NOMO-1 (cell line): Measurements from ENCODE around the gene ABHD4.
A peak's percentile ranks its signal among the peaks of the same experiment; 100 is the strongest.
"Not testable (repeated sequence)": the region's sequence is repeated elsewhere in the genome, so short reads cannot be mapped to it uniquely, and the experiment has no call there.

Experiments used
- DNase-seq, 2 experiments: peaks; one replicate each; lab custom pipeline; 2025; ENCODE audit not compliant: unreplicated experiment in 2 of 2; lab: John Stamatoyannopoulos, UW

ABHD4 gene

GRCh38 chr14:22622255-22622654 lies 24.2 kb downstream of the ABHD4 start:
- no peak for DNase-seq

GRCh38 chr14:22623047-22623446 lies 24.9 kb downstream of the ABHD4 start:
- peak; percentile 9 to 75 for DNase-seq

- no peak for DNase-seq
These were observed 28.5 kb downstream of the ABHD4 start for GRCh38 chr14:22626590-22626989.

- no peak for DNase-seq
These were observed 29.6 kb downstream of the ABHD4 start for GRCh38 chr14:22627506-22628263.

- no peak for DNase-seq
These were observed 31.3 kb downstream of the ABHD4 start for GRCh38 chr14:22629361-22629760.

- no peak for DNase-seq
These were observed 32.0 kb downstream of the ABHD4 start for GRCh38 chr14:22630066-22630465.

- DNase-seq: no peak
These were observed 32.4 kb downstream of the ABHD4 start for GRCh38 chr14:22630486-22630885.

- no peak for DNase-seq
These were observed 36.3 kb downstream of the ABHD4 start for GRCh38 chr14:22634233-22634900.

- DNase-seq: not testable (repeated sequence)
These were observed 37.9 kb downstream of the ABHD4 start for GRCh38 chr14:22635980-22636379.

- no peak for DNase-seq
These were observed 42.1 kb downstream of the ABHD4 start for GRCh38 chr14:22640192-22640591.

GRCh38 chr14:22641846-22642245 lies 43.7 kb downstream of the ABHD4 start:
- no peak for DNase-seq

- DNase-seq: no peak
These were observed 46.2 kb downstream of the ABHD4 start, which contains the start of gene OR6J1 for GRCh38 chr14:22644305-22644635. Gene OR6J1 (minus strand): TSS chr14:22644352. CDS start chr14:22634811, 9,541 bp downstream.

GRCh38 chr14:22646570-22647254 lies 48.6 kb downstream of the ABHD4 start:
- DNase-seq: peak; percentile 23 to 64

- no peak for DNase-seq
These were observed 50.4 kb downstream of the ABHD4 start for GRCh38 chr14:22648506-22648905.

- no peak for DNase-seq
These were observed 52.1 kb downstream of the ABHD4 start for GRCh38 chr14:22650046-22650739.

GRCh38 chr14:22650960-22651521 lies 52.9 kb downstream of the ABHD4 start:
- no peak for DNase-seq

GRCh38 chr14:22651586-22651985 lies 53.5 kb downstream of the ABHD4 start:
- DNase-seq: no peak

GRCh38 chr14:22653012-22653621 lies 55.0 kb downstream of the ABHD4 start:
- DNase-seq: peak; percentile 23 to 45

- DNase-seq: no peak
These were observed 58.1 kb downstream of the ABHD4 start for GRCh38 chr14:22656226-22656625.

- no peak for DNase-seq
These were observed 59.0 kb downstream of the ABHD4 start for GRCh38 chr14:22656945-22657731.
